Body of pancreas (tissue), 4 donors: ENCODE measurements around the gene CD81. TPM values are rescaled to one million over a fixed set of nuclear protein-coding genes. Genes with fewer than 3 reads are reported as not detected.

Experiments
- ATAC-seq: fragments of 150-250 bp; one replicate; pipeline ENCODE4 v1.9.1; 2016
- DNase-seq, 4 donors: peaks; one replicate each; pipeline ENCODE4 v3.0.0-alpha.2; 2019
- H3K27ac ChIP-seq, 4 donors: fragments of 200-600 bp; sonication (generic); 1 replicate in 3 of 4; 2 replicates in 1 of 4; pipeline versions ENCODE4 v1.5.1 to v1.6.1; 2016 to 2019; ENCODE audit warnings: mild to moderate bottlenecking in 1 of 4, mixed read lengths in 1 of 4, moderate library complexity in 1 of 4
- H3K27me3 ChIP-seq, 2 donors: fragments of 200-600 bp; sonication (generic); one replicate each; pipeline ENCODE4 v1.6.0; 2016; ENCODE audit warnings: mild to moderate bottlenecking in 1 of 2
- H3K36me3 ChIP-seq, 2 donors: fragments of 200-600 bp; sonication (generic); replicated peaks in 1 of 2; 2 replicates each; pipeline ENCODE4 v1.5.1; 2016; ENCODE audit warnings: low read depth in 2 of 2; ENCODE audit not compliant: insufficient read depth in 1 of 2
- H3K4me1 ChIP-seq: fragments of 200-600 bp; sonication (generic); one replicate; pipeline ENCODE4 v1.6.0; 2016
- H3K4me3 ChIP-seq, 2 donors: fragments of 200-600 bp; sonication (generic); 1 replicate in 1 of 2; 2 replicates in 1 of 2; pipeline ENCODE4 v1.5.1; 2016 to 2019
- H3K9me3 ChIP-seq, 3 donors: fragments of 200-600 bp; sonication (generic); 1 replicate in 2 of 3; 2 replicates in 1 of 3; pipeline ENCODE4 v1.5.1; 2016
- CTCF ChIP-seq, 7 experiments: fragments of 450-650 bp in 4 of 7; fragments of 200-600 bp in 3 of 7; sonication (generic) in 3 of 7; IDR thresholded peaks; one replicate each; pipeline ENCODE4 v1.5.1; 2016 to 2019; ENCODE audit warnings: antibody characterized with exemption in 7 of 7
- POLR2A ChIP-seq, 3 donors: fragments of 450-650 bp; IDR thresholded peaks; one replicate each; pipeline ENCODE4 v1.6.1; 2016; ENCODE audit warnings: antibody characterized with exemption in 3 of 3, mild to moderate bottlenecking in 2 of 3
- WGBS, 2 donors: methylation state at CpG; one replicate each; pipeline ENCODE4 v1.1.5; 2017; 5-methylcytosine and 5-hydroxymethylcytosine counted together
- intact Hi-C: fragments of 100-400 bp; cut with DNase I; formaldehyde crosslinking; loops from one replicate; pipeline ENCODE4 v1.15.1; 2023
- total RNA-seq, 2 donors: library from RNA; depleted of rRNA; stranded (reverse); fragments of >200 nt; gene quantifications; one replicate each; pipeline ENCODE4 v1.1.0, GENCODE V29; 2016

Gene CD81
- total RNA-seq, 2 donors from 2014 or later = 217 to 332 TPM

- WGBS, 2 donors = 51 to 56% methylated on average over 5 of the region's 5 CpGs
- no peaks in the 10 kb centered on the region for H3K36me3 ChIP-seq
- H3K9me3 ChIP-seq = no peaks in the 10 kb centered on the region
- TF ChIP-seq POLR2A (IDR thresholded peaks at IDR 0.05) (no peak), CTCF (IDR thresholded peaks at IDR 0.05) (no peak)
- DNase-seq (peak in 2 of 4 donors; percentile 21 to 28), ATAC-seq (peak; percentile 48)
- no peaks in the 10 kb centered on the region for H3K27me3 ChIP-seq
- H3K4me1 ChIP-seq = no peaks in the 10 kb centered on the region
- intact Hi-C loops = no loop called here
- no peak overlapping the region for H3K4me3 ChIP-seq
- H3K27ac ChIP-seq = no peak overlapping the region
Observed at GRCh38 chr11:2342981-2343380, 34.1 kb upstream of the CD81 start.

- no peak overlapping the region for H3K27ac ChIP-seq
- intact Hi-C loops = no loop called here
- H3K9me3 ChIP-seq = no peaks in the 10 kb centered on the region
- H3K4me1 ChIP-seq = no peaks in the 10 kb centered on the region
- 78 to 80% methylated on average over 4 of the region's 4 CpGs for WGBS, 2 donors
- no peaks in the 10 kb centered on the region for H3K27me3 ChIP-seq
- no peaks in the 10 kb centered on the region for H3K36me3 ChIP-seq
- no peak for ATAC-seq
- TF ChIP-seq CTCF (IDR thresholded peaks at IDR 0.05) (no peak), POLR2A (IDR thresholded peaks at IDR 0.05) (no peak)
- no peak overlapping the region for H3K4me3 ChIP-seq
- DNase-seq = no peak
Observed at GRCh38 chr11:2343502-2343901, 33.6 kb upstream of the CD81 start.

- 79 to 86% methylated on average over 2 of the region's 2 CpGs for WGBS, 2 donors
- no peak for TF ChIP-seq CTCF (IDR thresholded peaks at IDR 0.05)
- TF ChIP-seq POLR2A (IDR thresholded peaks at IDR 0.05) = no peak
- H3K4me3 ChIP-seq = no peak overlapping the region
- no peaks in the 10 kb centered on the region for H3K27me3 ChIP-seq
- no peak overlapping the region for H3K27ac ChIP-seq
- no peaks in the 10 kb centered on the region for H3K4me1 ChIP-seq
- intact Hi-C loops = no loop called here
- H3K9me3 ChIP-seq = no peaks in the 10 kb centered on the region
- no peak for ATAC-seq
- no peak for DNase-seq
- H3K36me3 ChIP-seq = no peaks in the 10 kb centered on the region
Observed at GRCh38 chr11:2345050-2345449, 32.1 kb upstream of the CD81 start.

- WGBS, 2 donors = 84% methylated on average over 4 of the region's 4 CpGs; no CpG with 5 or more reads in 1 of the 2 donors
- intact Hi-C loops = no loop called here
- H3K36me3 ChIP-seq = no peaks in the 10 kb centered on the region
- no peak overlapping the region for H3K4me3 ChIP-seq
- no peaks in the 10 kb centered on the region for H3K4me1 ChIP-seq
- no peaks in the 10 kb centered on the region for H3K27me3 ChIP-seq
- no peak for TF ChIP-seq CTCF (IDR thresholded peaks at IDR 0.05)
- no peak for TF ChIP-seq POLR2A (IDR thresholded peaks at IDR 0.05)
- H3K9me3 ChIP-seq = no peaks in the 10 kb centered on the region
- no peak overlapping the region for H3K27ac ChIP-seq
- no peak for ATAC-seq
- DNase-seq = no peak
Observed at GRCh38 chr11:2346014-2346413, 31.1 kb upstream of the CD81 start.

GRCh38 chr11:2346586-2347307 lies 30.4 kb upstream of the CD81 start:
- Histone ChIP-seq H3K4me3 (no peak overlapping the region), H3K9me3 (no peaks in the 10 kb centered on the region), H3K36me3 (no peaks in the 10 kb centered on the region), H3K4me1 (no peaks in the 10 kb centered on the region), H3K27ac (no peak overlapping the region), H3K27me3 (no peaks in the 10 kb centered on the region)
- intact Hi-C loops = no loop called here
- TF ChIP-seq CTCF (IDR thresholded peaks at IDR 0.05) = no peak
- TF ChIP-seq POLR2A (IDR thresholded peaks at IDR 0.05) = no peak
- DNase-seq (no peak), ATAC-seq (no peak)
- 79 to 83% methylated on average over 8 to 10 of the region's 10 CpGs for WGBS, 2 donors
